Adipocyte (in vitro differentiated cells): Measurements from ENCODE around the gene SGMS1.
A peak's percentile ranks its signal among the peaks of the same experiment; 100 is the strongest.
"Not testable (repeated sequence)": the region's sequence is repeated elsewhere in the genome, so short reads cannot be mapped to it uniquely, and the experiment has no call there.

ENCODE experiments used
- DNase-seq: peaks from one replicate; pipeline ENCODE4 v3.0.0-alpha.2; 2015; ENCODE audit warnings: low read depth
- H3K27me3 ChIP-seq: replicated peaks from 2 replicates; pipeline ENCODE4 v1.7.0; 2013; ENCODE audit warnings: mild to moderate bottlenecking, low read length, moderate library complexity; ENCODE audit not compliant: control insufficient read depth, insufficient read depth
- H3K36me3 ChIP-seq: 2 replicates; pipeline ENCODE4 v1.7.0; 2013; ENCODE audit warnings: low read length, mild to moderate bottlenecking, moderate library complexity; ENCODE audit not compliant: control insufficient read depth, insufficient read depth, severe bottlenecking
- H3K4me1 ChIP-seq: 2 replicates; pipeline ENCODE4 v1.7.0; 2013; ENCODE audit warnings: mild to moderate bottlenecking, low read length, moderate library complexity; ENCODE audit not compliant: control insufficient read depth, insufficient read depth
- H3K4me3 ChIP-seq: 2 replicates; pipeline ENCODE4 v1.7.0; 2013; ENCODE audit warnings: mild to moderate bottlenecking, low read length, moderate library complexity
- H3K9ac ChIP-seq: 2 replicates; pipeline ENCODE4 v1.7.0; 2013; ENCODE audit warnings: mild to moderate bottlenecking, low read length, moderate library complexity
- H3K9me3 ChIP-seq: 2 replicates; pipeline ENCODE4 v1.7.0; 2013; ENCODE audit warnings: mild to moderate bottlenecking, low read length, moderate library complexity; ENCODE audit not compliant: control insufficient read depth

SGMS1 gene

GRCh38 chr10:50498465-50498864, 125.3 kb downstream of the SGMS1 start:
- Histone ChIP-seq H3K4me1 (peaks cover 15% of the 10 kb centered on the region), H3K9me3 (no peaks in the 10 kb centered on the region), H3K9ac (no peak overlapping the region), H3K36me3 (no peaks in the 10 kb centered on the region), H3K4me3 (no peak overlapping the region), H3K27me3 (no peaks in the 10 kb centered on the region)
- no peak for DNase-seq

GRCh38 chr10:50497758-50498157, 126.0 kb downstream of the SGMS1 start:
- DNase-seq, result peak; percentile 38
- Histone ChIP-seq H3K36me3 (no peaks in the 10 kb centered on the region), H3K9me3 (no peaks in the 10 kb centered on the region), H3K4me1 (peaks cover 15% of the 10 kb centered on the region), H3K4me3 (peak overlapping the region; percentile 41), H3K9ac (peak overlapping the region; percentile 10), H3K27me3 (no peaks in the 10 kb centered on the region)

GRCh38 chr10:50496228-50496627, 127.5 kb downstream of the SGMS1 start:
- Histone ChIP-seq H3K9me3 (no peaks in the 10 kb centered on the region), H3K36me3 (no peaks in the 10 kb centered on the region), H3K4me1 (peaks cover 11% of the 10 kb centered on the region), H3K4me3 (no peak overlapping the region), H3K27me3 (no peaks in the 10 kb centered on the region), H3K9ac (no peak overlapping the region)
- DNase-seq, result no peak

GRCh38 chr10:50490241-50490640, 133.5 kb downstream of the SGMS1 start:
- H3K4me3 ChIP-seq, result no peak overlapping the region
- H3K36me3 ChIP-seq, result no peaks in the 10 kb centered on the region

GRCh38 chr10:50484550-50484949, 139.2 kb downstream of the SGMS1 start:
- not testable (repeated sequence) for H3K36me3 ChIP-seq, H3K27me3 ChIP-seq, DNase-seq

More at GRCh38 chr10:50490241-50490640, 133.5 kb downstream of the SGMS1 start:
- Histone ChIP-seq H3K9ac (no peak overlapping the region), H3K9me3 (no peaks in the 10 kb centered on the region), H3K27me3 (no peaks in the 10 kb centered on the region), H3K4me1 (no peaks in the 10 kb centered on the region)
- DNase-seq, result no peak

GRCh38 chr10:50480054-50481007, 143.4 kb downstream of the SGMS1 start:
- Histone ChIP-seq H3K9me3 (peaks cover 13% of the 10 kb centered on the region), H3K9ac (no peak overlapping the region), H3K4me3 (no peak overlapping the region), H3K4me1 (no peaks in the 10 kb centered on the region), H3K36me3 (no peaks in the 10 kb centered on the region), H3K27me3 (no peaks in the 10 kb centered on the region)
- no peak for DNase-seq

More at GRCh38 chr10:50484550-50484949, 139.2 kb downstream of the SGMS1 start:
- H3K9me3 ChIP-seq, result peaks cover 13% of the 10 kb centered on the region
- not testable (repeated sequence) for H3K4me3 ChIP-seq, H3K4me1 ChIP-seq, H3K9ac ChIP-seq

- no peaks in the 10 kb centered on the region for H3K36me3 ChIP-seq
- H3K9me3 ChIP-seq, result no peaks in the 10 kb centered on the region
- no peaks in the 10 kb centered on the region for H3K27me3 ChIP-seq
- no peak overlapping the region for H3K9ac ChIP-seq
- no peaks in the 10 kb centered on the region for H3K4me1 ChIP-seq
- DNase-seq, result no peak
- no peak overlapping the region for H3K4me3 ChIP-seq
Observed at GRCh38 chr10:50477287-50478203, 146.2 kb downstream of the SGMS1 start.

GRCh38 chr10:50473756-50474155, 150.0 kb downstream of the SGMS1 start:
- no peak overlapping the region for H3K4me3 ChIP-seq
- H3K9me3 ChIP-seq, result no peaks in the 10 kb centered on the region
- peaks cover 20% of the 10 kb centered on the region for H3K4me1 ChIP-seq
- no peak for DNase-seq
- H3K36me3 ChIP-seq, result no peaks in the 10 kb centered on the region
- H3K27me3 ChIP-seq, result no peaks in the 10 kb centered on the region
- H3K9ac ChIP-seq, result no peak overlapping the region

GRCh38 chr10:50472914-50473313, 150.8 kb downstream of the SGMS1 start:
- DNase-seq, result no peak
- Histone ChIP-seq H3K9me3 (no peaks in the 10 kb centered on the region), H3K9ac (no peak overlapping the region), H3K4me1 (peaks cover 21% of the 10 kb centered on the region), H3K36me3 (no peaks in the 10 kb centered on the region), H3K27me3 (no peaks in the 10 kb centered on the region), H3K4me3 (no peak overlapping the region)

GRCh38 chr10:50471583-50471975, 152.2 kb downstream of the SGMS1 start:
- Histone ChIP-seq H3K4me3 (no peak overlapping the region), H3K4me1 (peaks cover 21% of the 10 kb centered on the region), H3K27me3 (no peaks in the 10 kb centered on the region), H3K9me3 (no peaks in the 10 kb centered on the region), H3K9ac (no peak overlapping the region), H3K36me3 (no peaks in the 10 kb centered on the region)
- DNase-seq, result no peak
